ENCODE data around the gene ADCY3.

- TF ChIP-seq CTCF (IDR thresholded peaks at IDR 0.05) (no peak), POLR2A (IDR thresholded peaks at IDR 0.05) (no peak)
Observed at GRCh38 chr2:24893934-24894333, 26.1 kb downstream of the ADCY3 start.
